Right atrium auricular region (tissue), 2 donors: ENCODE measurements around the gene PTAFR. TPM values are rescaled to one million over a fixed set of nuclear protein-coding genes. Genes with fewer than 3 reads are reported as not detected.

Source experiments
- DNase-seq: peaks from one replicate; pipeline ENCODE4 v3.0.0-alpha.2; 2019; ENCODE audit warnings: low spot score
- H3K27ac ChIP-seq, 2 donors: fragments of 200-600 bp; sonication (generic); 1 replicate in 1 of 2; 2 replicates in 1 of 2; pipeline ENCODE4 v1.5.1; 2016 to 2019
- H3K27me3 ChIP-seq, 2 donors: fragments of 200-600 bp; sonication (generic); one replicate each; pipeline versions ENCODE4 v1.5.1 to v1.6.0; 2017 to 2019
- H3K36me3 ChIP-seq: fragments of 200-600 bp; sonication (generic); one replicate; pipeline ENCODE4 v1.5.1; 2016
- H3K4me1 ChIP-seq, 2 donors: fragments of 200-600 bp; sonication (generic); one replicate each; pipeline versions ENCODE4 v1.5.1 to v1.6.0; 2017 to 2019
- H3K4me3 ChIP-seq, 2 donors: fragments of 200-600 bp; sonication (generic); 1 replicate in 1 of 2; 2 replicates in 1 of 2; pipeline ENCODE4 v1.5.1; 2017 to 2019; ENCODE audit warnings: mild to moderate bottlenecking in 1 of 2, moderate library complexity in 1 of 2
- H3K9me3 ChIP-seq, 2 donors: fragments of 200-600 bp; sonication (generic); one replicate each; pipeline ENCODE4 v1.5.1; 2019
- total RNA-seq, 2 donors: library from RNA; depleted of rRNA; stranded (reverse); fragments of >200 nt; gene quantifications; one replicate each; pipeline ENCODE4 v1.1.0, GENCODE V29; 2016
- TF ChIP-seq, protein P1 (sequence below), 2 donors: fragments of 200-600 bp; sonication (generic); IDR thresholded peaks; one replicate each; pipeline ENCODE4 v1.5.1; 2019; ENCODE audit warnings: antibody characterized with exemption in 2 of 2

The PTAFR gene
- total RNA-seq, 2 donors from 2014 or later = 1.3 to 4.6 TPM

DNA sequence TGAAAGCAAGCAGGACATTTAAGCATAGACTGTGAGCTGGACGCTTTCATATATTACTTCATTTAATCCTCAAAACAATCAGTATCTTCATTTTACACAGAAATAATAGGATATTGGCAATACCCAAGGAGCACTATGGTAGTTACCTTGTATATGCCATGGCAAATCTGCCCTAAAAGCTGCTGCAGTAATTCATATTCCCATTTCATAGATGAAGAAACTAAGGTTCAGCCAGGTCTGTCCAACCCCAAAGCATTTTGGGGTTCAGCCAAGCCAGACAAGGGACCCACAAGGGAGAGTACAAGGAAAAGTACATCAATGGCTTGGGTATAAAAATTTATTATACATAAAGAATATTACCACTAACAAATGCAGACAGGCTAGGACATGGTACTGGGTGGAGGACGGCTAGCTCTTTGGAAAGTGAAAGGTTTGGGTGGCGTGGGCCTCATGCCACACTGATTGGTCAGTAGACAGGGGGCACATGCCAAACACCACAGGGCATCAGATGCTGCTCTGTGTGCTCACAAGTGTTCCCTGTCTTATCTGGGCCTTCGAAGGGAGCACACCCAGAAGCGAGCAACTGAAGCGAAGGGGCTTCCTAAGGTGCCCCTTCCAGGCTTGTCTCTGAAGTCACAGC is 23.9 kb upstream of the PTAFR start:
- no peak for DNase-seq
- Histone ChIP-seq H3K9me3 (no peaks in the 10 kb centered on the region), H3K4me1 (no peaks in the 10 kb centered on the region), H3K36me3 (peaks cover 70% of the 10 kb centered on the region), H3K27me3 (no peaks in the 10 kb centered on the region), H3K27ac (no peak overlapping the region), H3K4me3 (no peak overlapping the region)
- TF ChIP-seq, protein P1, sequence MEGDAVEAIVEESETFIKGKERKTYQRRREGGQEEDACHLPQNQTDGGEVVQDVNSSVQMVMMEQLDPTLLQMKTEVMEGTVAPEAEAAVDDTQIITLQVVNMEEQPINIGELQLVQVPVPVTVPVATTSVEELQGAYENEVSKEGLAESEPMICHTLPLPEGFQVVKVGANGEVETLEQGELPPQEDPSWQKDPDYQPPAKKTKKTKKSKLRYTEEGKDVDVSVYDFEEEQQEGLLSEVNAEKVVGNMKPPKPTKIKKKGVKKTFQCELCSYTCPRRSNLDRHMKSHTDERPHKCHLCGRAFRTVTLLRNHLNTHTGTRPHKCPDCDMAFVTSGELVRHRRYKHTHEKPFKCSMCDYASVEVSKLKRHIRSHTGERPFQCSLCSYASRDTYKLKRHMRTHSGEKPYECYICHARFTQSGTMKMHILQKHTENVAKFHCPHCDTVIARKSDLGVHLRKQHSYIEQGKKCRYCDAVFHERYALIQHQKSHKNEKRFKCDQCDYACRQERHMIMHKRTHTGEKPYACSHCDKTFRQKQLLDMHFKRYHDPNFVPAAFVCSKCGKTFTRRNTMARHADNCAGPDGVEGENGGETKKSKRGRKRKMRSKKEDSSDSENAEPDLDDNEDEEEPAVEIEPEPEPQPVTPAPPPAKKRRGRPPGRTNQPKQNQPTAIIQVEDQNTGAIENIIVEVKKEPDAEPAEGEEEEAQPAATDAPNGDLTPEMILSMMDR (IDR thresholded peaks at IDR 0.05) = no peak

DNA sequence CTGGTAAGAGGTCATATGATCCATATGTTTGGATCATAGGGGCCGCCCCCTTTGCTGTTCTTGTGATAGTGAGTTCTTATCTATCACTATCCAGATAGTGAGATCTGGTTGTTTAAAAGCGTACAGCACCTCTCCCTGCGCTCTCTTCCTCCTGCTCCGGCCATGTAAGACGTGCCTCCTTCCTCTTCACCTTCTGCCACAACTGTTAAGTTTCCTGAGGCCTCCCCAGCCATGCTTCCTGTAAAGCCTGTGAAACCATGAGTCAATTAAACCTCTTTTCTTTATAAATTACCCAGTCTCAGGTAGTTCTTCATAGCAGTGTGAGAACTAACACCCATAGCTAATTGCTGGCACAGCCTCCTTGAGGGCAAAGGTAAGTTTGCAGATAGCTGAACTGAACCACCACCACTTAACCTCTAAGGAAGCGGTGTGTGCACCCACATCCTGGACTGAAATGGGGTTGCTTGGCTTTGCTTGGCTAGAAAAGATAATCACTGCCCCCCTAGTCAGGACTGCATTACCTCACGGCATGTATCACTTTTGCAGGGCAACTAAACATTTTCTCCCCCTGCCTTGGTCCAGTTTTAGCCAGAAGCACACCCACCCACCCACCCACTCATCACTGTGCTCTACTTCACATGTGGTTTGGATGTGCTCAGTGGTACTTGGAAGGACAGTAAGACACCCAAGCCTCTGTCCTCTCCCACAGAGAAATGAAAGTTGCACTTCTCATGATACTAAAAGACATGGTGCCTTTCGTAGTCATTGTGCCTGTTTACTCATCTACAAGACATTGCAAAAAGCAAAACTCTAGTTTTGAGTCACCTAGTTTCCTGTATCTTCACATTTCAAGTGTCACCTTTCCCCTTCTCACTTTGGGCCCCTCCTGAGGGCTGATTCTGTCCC is 23.1 kb upstream of the PTAFR start:
- Histone ChIP-seq H3K4me3 (no peak overlapping the region), H3K4me1 (no peaks in the 10 kb centered on the region), H3K36me3 (peaks cover 63% of the 10 kb centered on the region), H3K27ac (no peak overlapping the region), H3K27me3 (no peaks in the 10 kb centered on the region), H3K9me3 (no peaks in the 10 kb centered on the region)
- TF ChIP-seq, protein P1 (IDR thresholded peaks at IDR 0.05) = no peak
- no peak for DNase-seq

DNA sequence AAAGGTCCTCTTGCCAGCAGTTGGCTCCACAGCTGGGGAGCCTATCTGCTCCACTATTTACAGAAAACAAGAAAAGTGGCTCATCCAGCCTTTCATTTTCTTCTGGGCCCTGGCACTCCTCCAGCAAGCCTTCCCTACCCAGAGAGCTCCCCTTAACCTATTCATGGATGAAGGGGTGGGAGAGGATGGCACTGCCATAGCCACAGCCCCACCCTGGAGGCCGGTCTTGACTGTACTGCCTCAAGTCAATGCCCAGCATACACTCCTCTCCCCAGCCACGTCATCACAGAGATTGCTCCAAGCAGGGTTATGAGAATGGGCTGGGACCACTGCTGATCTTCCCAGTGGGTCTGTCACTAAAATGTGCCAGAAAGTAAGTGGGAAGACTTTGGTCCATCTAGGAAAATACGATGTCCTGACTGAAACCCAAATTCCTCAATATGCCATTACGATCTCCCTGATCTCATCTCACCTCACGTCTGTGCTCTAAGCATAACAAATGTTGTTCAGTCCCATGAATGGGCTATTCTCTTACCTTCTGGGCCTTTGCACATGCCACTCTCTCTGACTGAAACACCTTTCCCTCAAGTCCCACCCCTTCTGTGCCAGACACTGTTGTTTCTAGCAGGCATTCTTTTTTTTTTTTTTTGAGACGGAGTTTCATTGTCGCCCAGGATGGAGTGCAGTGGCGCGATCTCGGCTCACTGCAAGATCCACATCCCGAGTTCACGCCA is 21.4 kb upstream of the PTAFR start:
- TF ChIP-seq, protein P1 (IDR thresholded peaks at IDR 0.05) = no peak
- Histone ChIP-seq H3K36me3 (peaks cover 46% of the 10 kb centered on the region), H3K4me1 (no peaks in the 10 kb centered on the region), H3K9me3 (no peaks in the 10 kb centered on the region), H3K4me3 (no peak overlapping the region), H3K27me3 (no peaks in the 10 kb centered on the region), H3K27ac (no peak overlapping the region)
- no peak for DNase-seq

DNA sequence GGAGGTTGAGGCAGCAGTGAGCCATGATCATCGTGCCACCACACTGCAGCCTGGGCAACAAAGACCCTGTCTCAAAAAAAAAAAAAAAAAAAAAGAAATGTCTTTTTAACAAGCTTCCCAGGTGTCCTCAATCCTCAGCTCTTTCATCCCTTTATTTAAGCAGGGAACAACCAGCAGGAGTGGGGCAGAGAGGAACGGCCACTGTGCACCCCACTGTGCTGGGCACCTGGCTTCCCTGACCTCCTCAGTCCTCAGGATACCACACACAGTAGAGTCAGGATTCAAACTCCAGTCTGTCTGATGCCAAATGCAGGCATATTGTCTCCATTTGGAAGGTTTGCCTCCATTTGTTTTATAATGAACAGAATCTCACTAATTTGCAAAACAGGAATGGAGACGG is 19.8 kb upstream of the PTAFR start:
- Histone ChIP-seq H3K9me3 (no peaks in the 10 kb centered on the region), H3K36me3 (peaks cover 31% of the 10 kb centered on the region), H3K27me3 (no peaks in the 10 kb centered on the region), H3K4me1 (no peaks in the 10 kb centered on the region), H3K27ac (no peak overlapping the region), H3K4me3 (no peak overlapping the region)
- no peak for DNase-seq
- TF ChIP-seq, protein P1 (IDR thresholded peaks at IDR 0.05) = no peak

DNA sequence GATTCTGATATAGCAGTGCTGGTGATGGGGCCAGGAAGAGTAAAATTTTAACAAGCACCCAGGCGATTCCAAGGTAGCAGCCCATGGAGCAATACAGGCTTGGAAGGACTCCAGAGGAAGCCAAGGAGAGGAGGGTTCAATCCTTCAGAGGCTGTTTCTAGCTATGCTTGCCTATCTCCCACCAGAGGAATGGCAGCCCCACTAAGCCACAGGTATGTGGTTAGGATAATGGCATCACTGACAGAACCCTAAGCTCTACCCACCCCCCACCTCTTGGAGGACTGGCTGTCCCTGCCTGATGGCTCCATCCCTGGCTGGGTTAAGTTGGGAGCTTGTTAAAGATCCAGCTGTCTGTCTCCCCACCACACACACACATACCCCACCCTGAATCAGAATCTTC is 19.3 kb upstream of the PTAFR start:
- Histone ChIP-seq H3K4me1 (no peaks in the 10 kb centered on the region), H3K4me3 (no peak overlapping the region), H3K27me3 (no peaks in the 10 kb centered on the region), H3K27ac (no peak overlapping the region), H3K36me3 (peaks cover 27% of the 10 kb centered on the region), H3K9me3 (no peaks in the 10 kb centered on the region)
- DNase-seq = no peak
- TF ChIP-seq, protein P1 (IDR thresholded peaks at IDR 0.05) = no peak
